ENCODE results near the gene SH3GLB1. TPM values are rescaled to one million over a fixed set of nuclear protein-coding genes. Genes with fewer than 3 reads are reported as not detected.

SH3GLB1 gene
- total RNA-seq, 6 experiments from 2014 or later = 91.0 to 102 (median 100) TPM

- H3K27ac Mint-ChIP-seq = no peak overlapping the region
- no peak for DNase-seq
- TF ChIP-seq CTCF (IDR thresholded peaks at IDR 0.05) = no peak
- H3K36me3 Mint-ChIP-seq (ENCODE audit: low read depth) = no peaks in the 10 kb centered on the region
- H3K4me3 Mint-ChIP-seq = no peak overlapping the region
- H3K27me3 Mint-ChIP-seq (ENCODE audit: insufficient read depth) = peaks cover 20% of the 10 kb centered on the region
- peaks cover 8% of the 10 kb centered on the region; the same call in 1 of the 2 replicates for H3K9me3 Mint-ChIP-seq
- H3K4me1 Mint-ChIP-seq (ENCODE audit: low read depth) = no peaks in the 10 kb centered on the region
These were observed 60.7 kb downstream of the SH3GLB1 start for GRCh38 chr1:86765073-86765472.

DNA sequence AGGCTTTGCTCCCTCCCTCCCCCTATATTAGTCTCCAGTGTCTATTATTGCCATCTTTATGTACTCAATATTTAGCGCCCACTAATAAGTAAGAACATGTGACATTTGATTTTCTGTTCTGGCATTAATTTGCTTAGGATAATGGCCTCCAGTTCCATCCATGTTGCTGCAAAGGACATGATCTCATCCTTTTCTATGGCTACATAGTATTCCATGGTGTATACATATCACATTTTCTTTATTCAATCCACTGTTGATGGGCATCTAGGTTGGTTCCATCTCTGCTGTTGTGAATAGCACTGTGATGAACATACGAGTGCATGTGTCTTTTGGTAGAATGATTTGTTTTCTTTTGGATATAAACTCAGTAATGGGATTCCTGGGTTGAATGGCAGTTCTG, 61.3 kb downstream of the SH3GLB1 start:
- H3K36me3 Mint-ChIP-seq (ENCODE audit: low read depth) = no peaks in the 10 kb centered on the region
- H3K27me3 Mint-ChIP-seq (ENCODE audit: insufficient read depth) = peaks cover 17% of the 10 kb centered on the region
- no peak overlapping the region for H3K4me3 Mint-ChIP-seq
- no peak overlapping the region for H3K27ac Mint-ChIP-seq
- H3K4me1 Mint-ChIP-seq (ENCODE audit: low read depth) = no peaks in the 10 kb centered on the region
- DNase-seq = no peak
- H3K9me3 Mint-ChIP-seq = peaks cover 8% of the 10 kb centered on the region; the same call in 1 of the 2 replicates
- TF ChIP-seq CTCF (IDR thresholded peaks at IDR 0.05) = no peak

- no peaks in the 10 kb centered on the region for H3K36me3 Mint-ChIP-seq (ENCODE audit: low read depth)
- peaks cover 8% of the 10 kb centered on the region; the same call in 1 of the 2 replicates for H3K9me3 Mint-ChIP-seq
- no peak for TF ChIP-seq CTCF (IDR thresholded peaks at IDR 0.05)
- no peak overlapping the region for H3K4me3 Mint-ChIP-seq
- H3K4me1 Mint-ChIP-seq (ENCODE audit: low read depth) = peaks cover 7% of the 10 kb centered on the region
- peaks cover 7% of the 10 kb centered on the region for H3K27me3 Mint-ChIP-seq (ENCODE audit: insufficient read depth)
- H3K27ac Mint-ChIP-seq = no peak overlapping the region
- no peak for DNase-seq
These were observed 64.2 kb downstream of the SH3GLB1 start for GRCh38 chr1:86768554-86768953.

GRCh38 chr1:86769065-86769464, 64.7 kb downstream of the SH3GLB1 start:
- no peak for TF ChIP-seq CTCF (IDR thresholded peaks at IDR 0.05)
- peaks cover 12% of the 10 kb centered on the region for H3K4me1 Mint-ChIP-seq (ENCODE audit: low read depth)
- no peak overlapping the region for H3K4me3 Mint-ChIP-seq
- no peaks in the 10 kb centered on the region for H3K36me3 Mint-ChIP-seq (ENCODE audit: low read depth)
- peaks cover 7% of the 10 kb centered on the region for H3K27me3 Mint-ChIP-seq (ENCODE audit: insufficient read depth)
- no peak overlapping the region for H3K27ac Mint-ChIP-seq
- H3K9me3 Mint-ChIP-seq = peaks cover 8% of the 10 kb centered on the region; the same call in 1 of the 2 replicates
- DNase-seq = no peak

GRCh38 chr1:86773341-86774288, 69.2 kb downstream of the SH3GLB1 start:
- H3K9me3 Mint-ChIP-seq = no peaks in the 10 kb centered on the region

More at GRCh38 chr1:86773341-86774288, 69.2 kb downstream of the SH3GLB1 start:
- H3K4me3 Mint-ChIP-seq = peak overlapping the region; percentile 79
- no peaks in the 10 kb centered on the region for H3K36me3 Mint-ChIP-seq (ENCODE audit: low read depth)
- peaks cover 2% of the 10 kb centered on the region; the same call in 1 of the 2 replicates for H3K27me3 Mint-ChIP-seq (ENCODE audit: insufficient read depth)
- H3K4me1 Mint-ChIP-seq (ENCODE audit: low read depth) = peaks cover 50% of the 10 kb centered on the region
- no peak for TF ChIP-seq CTCF (IDR thresholded peaks at IDR 0.05)
- peak overlapping the region; percentile 79 for H3K27ac Mint-ChIP-seq
- DNase-seq = no peak

All from HFFc6 (cell line).